NCI-H1436 (cell line): ENCODE data around the gene CD300LG.
A peak's percentile ranks its signal among the peaks of the same experiment; 100 is the strongest.
"Not testable (repeated sequence)": the region's sequence is repeated elsewhere in the genome, so short reads cannot be mapped to it uniquely, and the experiment has no call there.

Experiments
- DNase-seq: peaks from one replicate; lab custom pipeline; 2025; lab: John Stamatoyannopoulos, UW

CD300LG gene

DNA sequence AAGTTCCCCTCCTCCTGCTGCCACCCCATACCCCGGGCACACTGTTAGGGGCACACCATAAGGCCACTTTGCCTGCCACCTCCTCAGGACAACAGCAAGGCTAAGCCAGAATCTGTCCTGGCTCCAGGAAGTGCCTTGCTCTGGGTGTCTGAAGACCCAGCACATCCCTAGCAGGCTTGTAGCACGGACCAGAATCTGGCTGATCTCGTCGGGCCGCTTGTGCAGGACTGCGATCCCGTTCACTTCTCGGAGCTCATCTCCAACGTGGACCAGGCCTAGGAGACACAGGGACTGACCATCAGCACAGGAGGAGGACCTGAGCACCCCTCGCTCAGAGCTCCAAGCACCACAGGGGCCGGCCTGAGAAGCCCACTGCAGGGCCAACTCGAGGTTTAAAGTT is 21.4 kb upstream of the CD300LG start:
- no peak for DNase-seq

GRCh38 chr17:43826206-43826605 is 20.8 kb upstream of the CD300LG start:
- DNase-seq: no peak

- DNase-seq: no peak
These were observed 19.4 kb upstream of the CD300LG start for GRCh38 chr17:43827596-43827995.

- DNase-seq: no peak
These were observed 17.2 kb upstream of the CD300LG start for GRCh38 chr17:43829738-43830137.

- DNase-seq: no peak
These were observed 16.4 kb upstream of the CD300LG start for GRCh38 chr17:43830510-43831140.

DNA sequence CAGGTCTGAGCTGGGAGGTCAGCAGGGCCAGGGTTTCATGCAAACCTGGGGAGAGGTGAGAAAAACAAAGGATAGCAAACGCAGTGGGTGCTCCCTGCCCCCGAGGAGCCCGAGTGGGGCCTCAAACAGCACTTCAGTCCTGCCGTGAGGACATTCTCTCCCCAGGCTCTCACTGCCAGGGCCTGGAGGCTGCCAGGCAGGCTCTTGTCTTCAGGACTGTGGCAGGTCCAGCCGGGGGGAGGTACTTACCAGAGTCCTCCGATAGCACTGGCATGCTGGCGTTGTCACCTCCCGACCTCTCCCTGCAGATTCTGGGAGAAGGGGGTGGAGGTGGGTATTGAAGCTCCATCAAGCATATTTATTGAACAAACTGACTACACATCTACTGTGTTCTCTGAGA is 15.3 kb upstream of the CD300LG start:
- DNase-seq: no peak

DNA sequence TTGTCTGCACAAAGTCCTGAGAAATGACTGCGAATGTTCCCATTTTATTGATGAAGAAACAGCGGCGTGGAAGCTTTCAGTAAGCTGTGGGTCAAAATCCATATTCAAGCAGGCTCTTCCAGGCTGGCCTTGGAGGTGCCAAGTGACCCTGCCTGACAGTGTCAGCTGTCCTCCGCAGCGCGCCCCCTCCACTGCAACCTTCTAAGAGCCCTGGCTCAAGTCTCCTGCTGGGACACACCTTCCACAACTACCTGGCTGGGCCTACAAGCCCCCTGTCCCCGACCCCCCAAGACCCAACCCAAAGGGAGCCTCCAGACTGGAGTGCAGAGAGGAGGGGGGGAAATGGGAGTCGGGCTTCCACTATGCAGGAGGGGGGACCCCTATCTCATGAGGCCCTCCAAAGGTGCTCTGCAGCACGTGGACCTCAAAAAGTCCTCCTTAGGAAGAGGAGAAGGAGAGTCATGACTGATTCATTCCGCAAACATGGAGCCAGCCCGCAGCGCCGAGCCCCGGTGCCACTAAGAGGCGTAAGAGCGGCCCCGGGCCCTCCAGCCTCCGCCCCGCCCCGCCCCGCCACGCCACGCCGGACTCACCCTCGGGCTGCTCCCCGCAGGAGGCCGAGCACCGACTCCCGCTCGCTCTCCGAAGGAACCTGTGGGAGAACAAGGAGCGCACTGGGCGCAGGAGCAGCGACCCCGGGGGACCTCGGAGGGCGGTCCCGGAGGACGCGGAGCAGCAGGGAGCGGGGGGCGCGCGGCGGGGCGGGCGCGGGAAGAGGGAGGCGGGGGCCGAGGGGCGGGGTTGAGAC is 14.6 kb upstream of the CD300LG start:
- DNase-seq: peak; percentile 50

GRCh38 chr17:43832976-43833829 is 13.8 kb upstream of the CD300LG start, which contains the start of gene MPP3:
Gene MPP3 (minus strand): TSS chr17:43833146. CDS start chr17:43831906, 1,240 bp downstream.
- peak; percentile 80 for DNase-seq

- no peak for DNase-seq
These were observed 12.9 kb upstream of the CD300LG start for GRCh38 chr17:43834106-43834505.

DNA sequence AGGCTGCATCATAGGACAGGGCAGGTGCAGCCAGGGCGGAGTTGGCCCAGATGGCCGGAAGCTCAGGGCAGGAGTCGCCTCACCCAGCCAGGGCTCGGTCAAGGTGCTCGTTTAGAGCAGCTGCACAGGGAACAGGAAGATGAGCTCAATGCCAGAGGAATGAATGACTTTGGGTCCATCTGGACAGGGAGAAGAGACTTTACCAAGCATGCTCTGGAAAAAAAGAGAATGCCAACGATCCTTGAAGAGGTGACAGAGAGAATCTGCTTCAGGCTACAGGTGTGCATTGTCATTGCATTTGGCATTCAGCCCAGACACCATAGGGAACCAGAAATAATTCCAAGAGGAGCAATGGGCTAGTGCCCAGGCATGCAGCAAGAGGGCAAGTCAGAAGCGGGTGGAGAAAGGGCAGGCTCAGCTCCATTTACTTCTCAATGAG is 7.3 kb upstream of the CD300LG start:
- no peak for DNase-seq

DNA sequence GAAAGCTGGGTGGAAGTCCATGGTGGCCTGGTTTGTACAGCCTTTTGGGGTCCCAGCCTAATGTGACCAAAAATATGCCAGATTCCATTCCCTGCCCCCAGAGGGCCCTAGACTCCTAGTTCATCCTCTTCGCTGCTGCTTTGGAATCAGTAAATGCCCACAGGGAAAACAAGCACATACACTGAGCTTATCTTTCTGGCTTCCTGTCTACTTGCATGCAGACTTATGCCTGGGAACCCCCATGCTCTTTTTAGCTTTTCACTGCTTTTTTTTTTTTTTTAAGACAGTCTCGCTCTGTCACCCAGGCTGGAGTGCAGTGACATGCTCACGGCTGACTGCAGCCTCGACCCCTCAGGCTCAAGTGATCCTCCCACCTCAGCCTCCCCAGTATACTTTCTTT is 6.2 kb upstream of the CD300LG start:
- no peak for DNase-seq

DNA sequence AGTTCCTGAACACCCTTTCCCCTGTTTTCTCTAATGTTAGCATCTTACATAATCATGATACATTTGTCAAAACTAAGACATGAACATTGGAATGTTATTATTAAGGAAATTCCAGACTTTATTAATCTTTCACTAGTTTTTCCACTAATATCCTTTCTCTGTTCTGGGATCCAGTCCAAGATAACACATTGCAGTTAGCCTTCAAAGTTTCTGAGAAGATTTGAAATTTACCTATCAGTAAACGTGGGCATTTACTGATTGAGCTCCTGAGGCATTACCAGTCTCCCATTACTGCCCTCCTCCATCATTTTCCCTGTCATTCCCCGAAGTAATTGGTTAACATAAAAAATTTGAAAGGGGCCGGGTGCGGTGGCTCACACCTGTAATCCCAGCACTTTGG is 5.7 kb upstream of the CD300LG start:
- no peak for DNase-seq

DNA sequence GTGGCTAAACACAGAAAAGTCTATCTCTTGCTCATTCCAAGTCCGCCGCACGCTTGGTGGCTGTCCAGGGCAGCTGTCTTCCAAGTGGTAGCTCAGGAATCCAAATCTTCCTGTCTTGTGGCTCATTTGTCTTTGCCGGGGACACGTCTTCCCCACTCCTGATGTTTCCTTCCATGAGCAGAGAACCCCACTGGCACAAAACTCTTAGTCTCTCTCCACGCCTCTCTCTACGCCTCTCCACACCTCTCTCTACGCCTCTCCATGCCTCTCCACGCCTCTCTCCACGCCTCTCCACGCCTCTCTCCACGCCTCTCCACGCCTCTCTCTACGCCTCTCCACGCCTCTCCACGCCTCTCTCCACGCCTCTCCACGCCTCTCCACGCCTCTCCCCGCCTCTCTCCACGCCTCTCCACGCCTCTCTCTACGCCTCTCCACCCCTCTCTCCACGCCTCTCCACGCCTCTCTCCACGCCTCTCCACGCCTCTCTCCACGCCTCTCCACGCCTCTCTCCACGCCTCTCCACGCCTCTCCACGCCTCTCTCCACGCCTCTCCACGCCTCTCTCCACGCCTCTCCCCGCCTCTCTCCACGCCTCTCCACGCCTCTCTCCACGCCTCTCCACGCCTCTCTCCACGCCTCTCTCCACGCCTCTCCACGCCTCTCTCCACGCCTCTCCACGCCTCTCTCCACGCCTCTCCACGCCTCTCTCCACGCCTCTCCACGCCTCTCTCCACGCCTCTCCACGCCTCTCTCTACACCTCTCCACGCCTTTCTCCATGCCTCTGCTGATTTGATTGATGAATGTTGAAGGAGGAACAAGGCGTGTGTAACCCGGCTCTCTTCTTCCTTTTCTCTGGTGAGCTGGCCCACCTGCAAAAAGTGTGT is 4.6 kb upstream of the CD300LG start:
- DNase-seq: not testable (repeated sequence)

DNA sequence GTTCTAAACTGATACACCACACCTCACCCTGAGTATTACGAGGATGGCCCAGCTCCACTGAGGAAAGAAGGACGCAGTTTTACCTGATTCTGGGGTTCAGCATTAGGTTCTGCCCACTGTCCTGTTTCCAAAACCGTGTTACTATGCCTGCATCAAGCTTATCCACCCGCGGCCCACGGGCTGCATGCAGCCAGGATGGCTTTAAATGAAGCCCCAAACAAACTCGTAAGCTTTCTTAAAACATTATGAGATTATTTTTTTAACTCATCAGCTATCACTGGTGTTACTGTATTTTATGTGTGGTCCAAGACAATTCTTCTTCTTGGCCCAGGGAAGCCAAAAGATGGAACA is 4.0 kb upstream of the CD300LG start:
- no peak for DNase-seq

DNA sequence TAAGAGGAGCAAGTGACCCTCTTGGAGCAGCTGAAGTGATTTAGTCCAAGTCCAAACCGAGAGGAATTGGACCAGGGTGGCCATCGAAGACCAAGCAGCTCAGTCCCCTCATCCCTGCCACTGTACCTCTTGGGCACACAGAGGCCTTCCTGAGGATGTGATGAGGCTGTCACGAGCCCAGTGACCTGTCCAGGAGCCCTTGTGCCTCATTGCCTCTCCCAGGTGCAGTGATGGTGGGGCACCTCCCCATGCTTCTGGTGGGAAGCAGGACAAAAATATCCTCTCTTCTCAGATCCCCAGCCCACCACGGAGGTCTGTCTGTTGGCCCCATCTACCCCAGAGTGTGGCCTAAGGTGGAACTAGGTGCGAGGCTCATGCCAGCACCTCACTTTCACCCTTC is 2.7 kb upstream of the CD300LG start:
- no peak for DNase-seq

GRCh38 chr17:43845766-43846165 is 1.2 kb upstream of the CD300LG start:
- DNase-seq: no peak

GRCh38 chr17:43846221-43846712 is 709 bp upstream of the CD300LG start:
- peak; percentile 71 for DNase-seq

DNA sequence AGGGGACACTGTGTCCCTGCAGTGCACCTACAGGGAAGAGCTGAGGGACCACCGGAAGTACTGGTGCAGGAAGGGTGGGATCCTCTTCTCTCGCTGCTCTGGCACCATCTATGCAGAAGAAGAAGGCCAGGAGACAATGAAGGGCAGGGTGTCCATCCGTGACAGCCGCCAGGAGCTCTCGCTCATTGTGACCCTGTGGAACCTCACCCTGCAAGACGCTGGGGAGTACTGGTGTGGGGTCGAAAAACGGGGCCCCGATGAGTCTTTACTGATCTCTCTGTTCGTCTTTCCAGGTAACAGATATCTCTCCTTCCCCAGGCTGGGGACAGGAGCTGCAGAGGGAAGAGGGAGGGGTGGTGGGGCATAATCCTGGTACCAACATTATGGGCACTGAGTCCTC is 1.6 kb downstream of the CD300LG start:
- DNase-seq: no peak

DNA sequence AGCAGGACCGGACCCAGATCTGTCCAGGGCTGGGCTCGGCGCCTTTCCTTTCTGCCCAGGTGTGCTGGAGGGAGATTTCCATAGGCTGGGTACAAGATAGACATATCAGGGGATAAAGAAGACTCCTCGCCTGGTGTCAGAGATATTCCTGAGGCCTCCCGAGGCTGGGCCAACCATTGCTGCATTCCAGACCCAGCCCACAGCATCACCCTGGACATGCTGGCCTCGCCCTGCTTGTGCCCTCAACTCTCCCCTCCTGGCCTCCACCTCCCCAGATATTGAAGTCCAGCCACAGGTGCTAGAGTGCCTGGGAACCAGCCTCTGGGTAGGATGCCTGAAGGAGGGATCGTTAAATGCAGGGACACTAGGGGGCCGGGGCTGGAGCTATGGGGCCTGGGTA is 2.1 kb downstream of the CD300LG start:
- DNase-seq: no peak

DNA sequence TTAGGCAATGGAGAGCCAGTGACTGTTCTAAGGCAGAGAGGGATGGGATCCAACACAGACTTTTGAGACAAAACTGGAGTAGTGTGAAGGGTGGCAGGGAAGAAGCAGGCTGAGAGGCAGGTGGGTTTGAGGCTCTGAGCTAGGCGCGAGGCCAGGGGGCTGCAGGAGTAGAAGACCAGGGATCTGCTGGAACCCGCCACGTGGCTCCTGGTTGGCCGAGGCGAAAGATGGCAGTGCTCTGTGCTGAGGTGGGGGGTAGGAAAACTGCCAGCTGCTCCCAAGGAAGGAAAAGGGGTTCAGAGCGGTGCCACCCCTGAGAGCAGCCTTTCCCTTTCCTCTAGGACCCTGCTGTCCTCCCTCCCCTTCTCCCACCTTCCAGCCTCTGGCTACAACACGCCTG is 5.6 kb downstream of the CD300LG start:
- DNase-seq: no peak

DNA sequence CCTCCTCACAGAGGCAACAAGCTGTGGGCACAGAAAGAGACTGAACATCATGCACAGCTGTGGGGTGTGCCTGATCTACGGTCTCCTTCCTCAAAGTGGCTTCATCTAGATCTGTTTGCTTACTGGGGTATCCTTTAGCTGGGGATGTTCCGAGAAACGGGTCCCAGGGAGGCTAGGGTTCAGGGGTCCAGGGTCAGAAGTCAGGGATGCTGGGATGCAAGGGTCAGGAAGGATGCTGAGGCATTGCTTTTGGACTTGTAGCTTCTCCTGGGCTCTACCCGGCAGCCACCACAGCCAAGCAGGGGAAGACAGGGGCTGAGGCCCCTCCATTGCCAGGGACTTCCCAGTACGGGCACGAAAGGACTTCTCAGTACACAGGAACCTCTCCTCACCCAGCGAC is 6.6 kb downstream of the CD300LG start:
- DNase-seq: no peak

DNA sequence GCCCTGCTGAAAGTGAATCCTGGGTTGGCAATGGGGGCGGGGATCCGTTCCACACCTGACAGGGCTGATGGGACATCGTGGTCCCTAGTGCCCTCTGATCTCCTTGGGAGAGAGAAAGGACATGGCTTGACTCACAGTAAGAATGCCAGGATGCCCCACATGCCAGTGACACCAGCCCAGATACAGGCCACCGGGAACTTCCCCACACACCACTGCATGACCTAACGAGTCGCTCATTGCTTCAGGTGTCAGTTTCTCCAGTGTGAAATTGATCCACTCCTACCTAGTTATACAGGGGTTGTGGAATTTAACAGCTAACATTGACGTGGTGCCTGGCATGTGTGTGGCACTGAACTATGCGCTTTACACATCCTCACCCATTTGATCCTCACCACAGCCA is 7.5 kb downstream of the CD300LG start:
- DNase-seq: no peak
